GM18502 (cell line): ENCODE measurements around the gene FGF16.
"Not testable (repeated sequence)": the region's sequence is repeated elsewhere in the genome, so short reads cannot be mapped to it uniquely, and the experiment has no call there.

Experiments
- ATAC-seq: cut with Tn5 transposase; IDR thresholded peaks from one replicate; pipeline ENCODE4 v1.9.1; 2021; ENCODE audit warnings: mild to moderate bottlenecking; ENCODE audit not compliant: unreplicated experiment, poor library complexity

Gene FGF16

GRCh38 chrX:77446908-77447652 is at the start of gene FGF16:
Gene FGF16, plus strand, starts transcription at chrX:77447389. Its CDS starts 286 bp downstream, at chrX:77447675.
- no peak for ATAC-seq

GRCh38 chrX:77398330-77398954 is 48.7 kb upstream of the FGF16 start:
- ATAC-seq = no peak

GRCh38 chrX:77404419-77404818 is 42.8 kb upstream of the FGF16 start:
- no peak for ATAC-seq

GRCh38 chrX:77407821-77408220 is 39.4 kb upstream of the FGF16 start:
- ATAC-seq = not testable (repeated sequence)

GRCh38 chrX:77412631-77413030 is 34.6 kb upstream of the FGF16 start:
- no peak for ATAC-seq

- no peak for ATAC-seq
These were observed 32.0 kb upstream of the FGF16 start for GRCh38 chrX:77415161-77415560.

GRCh38 chrX:77415882-77416281 is 31.3 kb upstream of the FGF16 start:
- no peak for ATAC-seq

GRCh38 chrX:77422891-77423648 is 24.1 kb upstream of the FGF16 start:
- ATAC-seq = no peak

GRCh38 chrX:77426811-77427210 is 20.4 kb upstream of the FGF16 start:
- ATAC-seq = no peak

GRCh38 chrX:77427611-77428010 is 19.6 kb upstream of the FGF16 start:
- ATAC-seq = no peak

GRCh38 chrX:77428551-77428950 is 18.6 kb upstream of the FGF16 start:
- no peak for ATAC-seq

GRCh38 chrX:77431227-77431626 is 16.0 kb upstream of the FGF16 start:
- ATAC-seq = no peak

- ATAC-seq = no peak
These were observed 14.2 kb upstream of the FGF16 start for GRCh38 chrX:77433001-77433400.

- no peak for ATAC-seq
These were observed 12.2 kb upstream of the FGF16 start for GRCh38 chrX:77434962-77435361.

- no peak for ATAC-seq
These were observed 10.9 kb upstream of the FGF16 start for GRCh38 chrX:77436271-77436670.

- ATAC-seq = no peak
These were observed 10.5 kb upstream of the FGF16 start for GRCh38 chrX:77436682-77437081.

- ATAC-seq = no peak
These were observed 6.9 kb upstream of the FGF16 start for GRCh38 chrX:77440330-77440729.

GRCh38 chrX:77441033-77441432 is 6.2 kb upstream of the FGF16 start:
- no peak for ATAC-seq

GRCh38 chrX:77441479-77441878 is 5.7 kb upstream of the FGF16 start:
- ATAC-seq = no peak

GRCh38 chrX:77442728-77443127 is 4.5 kb upstream of the FGF16 start:
- no peak for ATAC-seq

- ATAC-seq = no peak
These were observed 3.1 kb upstream of the FGF16 start for GRCh38 chrX:77444075-77444474.
